Kidney tubule cell (primary cell): Measurements from ENCODE around the gene INHBC.

Experiments
- DNase-seq: peaks from one replicate; pipeline ENCODE4 v3.0.0-alpha.2; 2018; ENCODE audit warnings: low spot score

The INHBC gene

GRCh38 chr12:57454566-57455373 is 20.2 kb downstream of the INHBC start, which contains the start of gene INHBE:
INHBE (plus strand) TSS chr12:57455307; CDS start chr12:57455537, 230 bp downstream.
- DNase-seq: peak; percentile 47

GRCh38 chr12:57455374-57456144 is 21.0 kb downstream of the INHBC start:
- no peak for DNase-seq

- peak; percentile 59 for DNase-seq
These were observed 21.6 kb downstream of the INHBC start for GRCh38 chr12:57456145-57456700.

GRCh38 chr12:57456737-57457490 is 22.3 kb downstream of the INHBC start:
- no peak for DNase-seq

GRCh38 chr12:57458665-57459054 is 24.1 kb downstream of the INHBC start:
- no peak for DNase-seq

GRCh38 chr12:57459055-57459749 is 24.6 kb downstream of the INHBC start:
- peak; percentile 94 for DNase-seq

GRCh38 chr12:57459750-57460467 is 25.3 kb downstream of the INHBC start, which contains the start of gene GLI1:
GLI1 (plus strand) TSS chr12:57459785; CDS start chr12:57463692, 3,907 bp downstream.
- DNase-seq: no peak

- DNase-seq: no peak
These were observed 25.8 kb downstream of the INHBC start for GRCh38 chr12:57460468-57460784.

GRCh38 chr12:57460841-57461275 is 26.3 kb downstream of the INHBC start:
- no peak for DNase-seq

- DNase-seq: no peak
These were observed 26.8 kb downstream of the INHBC start for GRCh38 chr12:57461276-57461916.

GRCh38 chr12:57461917-57462250 is 27.3 kb downstream of the INHBC start:
- no peak for DNase-seq

GRCh38 chr12:57462251-57462911 is 27.8 kb downstream of the INHBC start:
- DNase-seq: peak; percentile 91

GRCh38 chr12:57462912-57463253 is 28.3 kb downstream of the INHBC start:
- DNase-seq: no peak

GRCh38 chr12:57464569-57464968 is 30.0 kb downstream of the INHBC start:
- DNase-seq: no peak

GRCh38 chr12:57465030-57465746 is 30.6 kb downstream of the INHBC start:
- no peak for DNase-seq

GRCh38 chr12:57465747-57466505 is 31.3 kb downstream of the INHBC start:
- no peak for DNase-seq

- DNase-seq: no peak
These were observed 32.8 kb downstream of the INHBC start for GRCh38 chr12:57467212-57467874.

- DNase-seq: no peak
These were observed 33.3 kb downstream of the INHBC start for GRCh38 chr12:57467915-57468314.
